NCI-H2029 treated with DMSO at 0.1 percent for 48 hours (cell line): ENCODE measurements around the gene PPP2R5C.
"Not testable (repeated sequence)": the region's sequence is repeated elsewhere in the genome, so short reads cannot be mapped to it uniquely, and the experiment has no call there.

Experiments used
- DNase-seq: peaks from one replicate; lab custom pipeline; 2025; lab: John Stamatoyannopoulos, UW

PPP2R5C gene

DNA sequence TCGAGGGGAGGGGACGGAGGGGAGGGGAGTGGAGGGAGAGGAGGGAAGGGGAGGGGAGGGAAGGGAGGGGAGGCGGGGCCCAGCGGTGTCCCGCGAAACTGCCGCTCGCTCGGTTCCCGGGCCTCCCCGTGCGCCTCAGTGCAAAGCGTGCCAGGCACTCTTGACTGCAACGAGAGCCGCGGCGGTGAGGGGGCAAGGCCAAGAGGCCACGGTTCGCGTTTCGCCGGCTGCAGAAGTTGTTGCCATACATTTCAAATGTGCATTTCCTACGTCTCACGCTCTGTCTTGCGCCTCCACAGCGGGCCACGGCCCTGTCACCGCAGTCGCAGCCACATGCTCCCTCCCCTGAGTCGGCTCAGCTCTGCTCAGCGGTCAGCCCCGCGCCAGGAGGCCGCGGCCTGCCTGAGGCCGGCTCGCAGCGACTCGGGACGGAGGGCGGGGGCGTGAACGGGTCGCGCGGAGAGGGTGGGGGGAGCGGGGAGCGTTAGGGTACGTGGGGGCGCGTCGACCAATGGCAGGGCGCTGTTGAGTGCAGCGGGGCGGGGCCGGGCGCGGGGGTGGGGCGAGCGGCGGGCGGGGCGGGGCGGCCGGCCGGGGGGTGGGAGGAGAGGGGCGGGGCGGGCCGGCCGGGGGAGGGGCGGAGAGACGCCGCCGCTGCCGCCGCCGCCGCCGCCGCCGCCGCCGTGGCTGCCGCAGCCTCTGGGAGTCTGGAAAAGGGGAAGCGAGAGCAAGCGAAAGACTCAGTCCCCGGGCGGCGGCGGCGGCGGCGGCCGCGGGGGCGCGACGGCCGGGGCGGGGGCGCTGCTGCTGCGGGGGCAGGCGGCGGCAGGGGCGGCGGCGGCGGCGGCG, at the start of gene PPP2R5C:
PPP2R5C (plus strand) TSS at position 678 of the 849 bp plus-strand sequence. CDS start 185 bp downstream, outside the sequence.
- peak; percentile 7 for DNase-seq

DNA sequence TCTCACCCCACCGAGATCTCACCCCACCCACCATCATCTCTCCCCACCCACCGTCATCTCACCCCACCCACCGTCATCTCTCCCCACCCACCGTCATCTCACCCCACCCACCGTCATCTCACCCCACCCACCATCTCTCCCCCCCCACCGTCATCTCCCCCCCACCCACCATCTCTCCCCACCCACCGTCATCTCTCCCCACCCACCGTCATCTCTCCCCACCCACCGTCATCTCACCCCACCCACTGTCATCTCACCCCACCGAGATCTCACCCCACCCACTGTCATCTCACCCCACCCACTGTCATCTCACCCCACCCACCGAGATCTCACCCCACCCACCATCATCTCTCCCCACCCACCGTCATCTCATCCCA, 49.7 kb upstream of the PPP2R5C start:
- not testable (repeated sequence) for DNase-seq

DNA sequence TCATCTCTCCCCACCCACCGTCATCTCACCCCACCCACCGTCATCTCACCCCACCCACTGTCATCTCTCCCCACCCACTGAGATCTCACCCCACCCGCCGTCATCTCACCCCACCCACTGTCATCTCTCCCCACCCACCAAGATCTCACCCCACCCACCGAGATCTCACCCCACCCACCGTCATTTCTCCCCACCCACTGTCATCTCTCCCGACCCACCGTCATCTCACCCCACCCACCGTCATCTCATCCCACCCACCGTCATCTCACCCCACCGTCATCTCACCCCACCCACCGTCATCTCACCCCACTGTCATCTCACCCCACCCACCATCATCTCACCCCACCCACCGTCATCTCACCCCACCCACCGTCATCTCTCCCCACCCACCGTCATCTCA, 49.2 kb upstream of the PPP2R5C start:
- not testable (repeated sequence) for DNase-seq

DNA sequence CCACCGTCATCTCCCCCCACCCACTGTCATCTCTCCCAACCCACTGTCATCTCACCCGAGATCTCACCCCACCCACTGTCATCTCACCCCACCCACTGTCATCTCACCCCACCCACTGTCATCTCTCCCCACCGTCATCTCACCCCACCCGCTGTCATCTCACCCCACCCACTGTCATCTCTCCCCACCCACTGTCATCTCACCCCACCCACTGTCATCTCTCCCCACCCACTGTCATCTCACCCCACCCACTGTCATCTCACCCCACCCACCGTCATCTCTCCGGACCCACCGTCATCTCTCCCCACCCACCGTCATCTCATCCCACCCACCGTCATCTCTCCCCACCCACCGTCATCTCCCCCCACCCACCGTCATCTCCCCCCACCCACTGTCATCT, 48.4 kb upstream of the PPP2R5C start:
- not testable (repeated sequence) for DNase-seq

DNA sequence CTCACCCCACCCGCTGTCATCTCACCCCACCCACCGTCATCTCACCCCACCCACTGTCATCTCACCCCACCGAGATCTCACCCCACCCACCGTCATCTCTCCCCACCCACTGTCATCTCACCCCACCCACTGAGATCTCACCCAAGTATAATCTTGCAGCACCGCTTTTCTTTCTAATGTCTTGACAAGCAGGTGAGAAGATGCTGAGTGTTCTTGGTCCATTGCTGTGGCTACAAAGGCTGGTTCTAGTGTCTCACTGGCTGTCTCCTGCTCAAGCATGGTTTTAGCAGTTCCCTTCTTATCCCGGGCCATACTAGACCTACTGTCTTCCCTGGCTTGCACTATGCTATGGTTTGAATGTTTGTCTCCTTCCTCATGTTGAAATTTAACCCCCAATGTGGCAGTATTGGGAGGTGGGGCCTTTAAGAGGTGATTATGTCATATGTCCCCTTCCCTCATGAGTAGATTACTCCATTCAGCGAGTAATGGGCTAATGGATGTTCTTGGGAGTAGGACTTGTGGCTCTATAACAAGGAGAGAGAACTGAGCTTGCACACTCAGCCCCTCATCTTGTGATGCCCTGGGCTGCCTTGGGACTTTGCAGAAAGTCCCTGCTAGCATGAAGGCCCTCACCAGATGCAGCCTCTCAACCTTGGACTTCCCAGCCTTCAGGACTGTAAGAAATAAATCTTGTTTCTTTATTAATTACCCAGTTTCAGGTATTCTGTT, 47.7 kb upstream of the PPP2R5C start:
- no peak for DNase-seq

DNA sequence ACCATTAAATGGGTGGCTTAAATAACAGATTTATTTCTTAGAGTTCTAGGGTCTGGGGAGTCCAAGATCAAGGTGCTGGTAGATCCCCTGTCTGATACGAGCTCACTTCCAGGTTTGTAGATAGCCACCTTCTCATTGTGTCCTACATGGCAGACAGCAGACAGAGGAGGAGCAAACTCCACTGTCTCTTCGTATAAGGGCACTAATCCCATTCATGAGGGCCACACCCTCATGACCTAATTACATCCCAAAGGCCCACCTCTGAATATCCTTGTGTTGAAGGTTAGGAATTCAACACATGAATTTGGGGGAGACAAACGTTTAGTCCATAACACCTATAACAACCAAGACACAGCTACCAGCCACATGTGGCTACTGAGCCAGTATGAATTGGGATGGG, 47.1 kb upstream of the PPP2R5C start:
- no peak for DNase-seq

DNA sequence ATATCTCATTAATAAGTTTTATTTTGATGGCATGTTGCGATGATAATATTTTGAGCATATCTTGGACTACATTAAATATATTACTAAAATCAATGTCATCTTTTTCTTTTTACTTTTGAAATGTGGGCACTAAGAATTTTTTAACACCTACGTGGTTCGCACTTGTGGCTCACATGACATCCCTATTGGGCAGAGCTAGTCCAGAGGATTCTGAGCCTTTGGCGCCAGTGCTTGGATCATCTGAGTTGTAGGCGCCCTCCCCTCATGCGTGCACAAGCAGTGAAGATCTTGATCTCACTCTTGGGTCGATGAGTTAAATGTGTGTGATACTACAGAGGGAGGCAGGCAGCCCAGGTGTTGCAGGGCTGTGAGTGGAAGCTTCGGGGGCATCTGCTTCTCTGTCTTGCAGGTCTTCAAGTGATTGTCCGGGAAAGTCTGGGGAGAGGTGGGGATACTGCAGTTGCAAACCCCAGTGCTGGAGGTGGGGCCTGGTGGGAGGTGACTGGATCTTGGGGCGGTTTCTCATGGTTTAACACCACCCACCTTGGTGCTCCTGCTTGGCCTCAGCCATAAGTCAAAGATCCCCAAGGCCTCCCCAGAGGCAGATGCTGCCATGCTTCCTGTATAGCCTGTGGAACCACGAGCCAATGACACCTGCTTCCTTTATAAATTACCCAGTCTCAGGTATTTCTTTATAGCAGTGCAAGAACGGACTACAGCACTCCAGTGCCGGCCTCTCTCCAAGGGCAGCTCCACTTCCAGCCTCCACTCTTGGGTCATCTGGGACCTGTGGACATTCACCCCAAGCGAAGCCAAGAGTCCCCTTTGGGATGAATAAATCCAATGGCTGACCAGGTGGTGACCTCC, 46.1 kb upstream of the PPP2R5C start:
- DNase-seq: no peak

DNA sequence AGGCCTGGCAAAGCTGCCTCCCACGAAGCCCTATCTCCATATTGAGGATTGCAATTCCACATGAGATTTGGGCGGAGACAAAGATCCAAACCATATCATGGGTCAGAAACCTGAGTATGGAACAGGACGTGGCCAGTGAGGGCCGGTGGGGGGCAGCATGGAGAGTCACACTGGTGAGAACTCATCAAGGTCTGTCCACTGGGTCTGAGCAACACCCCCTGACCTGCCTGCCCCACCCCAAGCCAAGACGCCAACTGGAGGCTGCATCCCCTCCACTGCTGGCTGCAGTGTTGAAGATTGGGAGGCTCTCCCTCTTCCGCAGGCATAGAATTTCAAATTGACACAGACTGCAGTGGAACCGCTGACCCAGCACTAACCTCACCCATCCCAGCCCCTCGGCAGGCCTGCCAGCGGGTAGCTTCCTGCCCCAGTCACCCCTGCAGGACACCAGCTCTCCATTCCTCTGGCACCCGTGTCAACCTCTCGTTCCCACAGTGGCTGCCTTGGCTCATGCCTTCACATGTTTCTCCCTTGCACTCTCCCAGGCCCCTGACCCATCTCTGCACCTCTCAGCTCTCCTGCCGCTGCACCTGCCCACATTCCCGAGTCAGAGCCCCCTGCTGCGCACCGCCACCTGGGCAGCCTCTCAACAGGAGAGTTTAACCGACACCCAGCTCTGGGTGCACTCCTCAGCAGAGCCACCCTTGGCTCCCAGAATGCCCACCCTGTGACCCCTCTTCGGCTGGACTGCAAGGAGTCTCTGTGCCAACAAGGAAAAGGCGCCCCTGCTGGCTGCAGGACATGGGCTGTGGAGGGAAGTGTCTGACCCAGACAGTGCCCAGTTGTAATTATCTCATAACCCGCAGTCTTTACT, 45.2 kb upstream of the PPP2R5C start:
- DNase-seq: no peak

DNA sequence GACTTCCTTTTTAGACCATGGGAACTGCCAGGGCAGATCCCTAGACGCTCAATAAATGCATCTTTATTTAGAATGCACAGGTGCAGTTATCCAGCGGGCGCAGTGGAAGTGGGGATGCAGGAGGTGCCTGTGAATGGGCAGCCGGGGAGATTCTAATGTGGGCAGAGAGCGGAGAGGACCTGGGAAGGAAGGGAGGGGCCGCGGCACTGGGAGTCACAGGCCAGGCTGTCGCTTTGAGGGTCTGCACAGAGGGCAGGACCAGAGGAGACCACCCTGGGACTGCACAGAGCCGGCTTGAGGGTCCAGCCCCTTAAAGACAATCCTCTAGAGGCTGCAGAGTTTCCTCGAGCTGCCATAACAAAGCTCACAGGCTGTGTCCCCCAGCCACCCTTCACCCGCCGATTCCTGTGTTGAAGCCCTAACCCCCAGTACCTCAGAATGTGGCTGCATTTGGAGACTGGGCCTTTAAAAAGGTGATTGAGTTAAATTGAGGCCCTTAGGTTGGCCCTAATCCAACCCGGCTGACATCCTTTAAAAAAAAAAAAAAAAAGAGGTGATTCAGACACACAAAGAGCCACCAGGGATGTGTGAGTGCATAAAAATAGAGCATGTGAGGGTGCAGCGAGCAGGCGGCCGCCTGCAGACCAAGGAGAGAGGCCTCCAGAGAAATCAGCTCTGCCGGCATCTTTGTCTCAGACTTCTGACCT, 44.4 kb upstream of the PPP2R5C start:
- no peak for DNase-seq

DNA sequence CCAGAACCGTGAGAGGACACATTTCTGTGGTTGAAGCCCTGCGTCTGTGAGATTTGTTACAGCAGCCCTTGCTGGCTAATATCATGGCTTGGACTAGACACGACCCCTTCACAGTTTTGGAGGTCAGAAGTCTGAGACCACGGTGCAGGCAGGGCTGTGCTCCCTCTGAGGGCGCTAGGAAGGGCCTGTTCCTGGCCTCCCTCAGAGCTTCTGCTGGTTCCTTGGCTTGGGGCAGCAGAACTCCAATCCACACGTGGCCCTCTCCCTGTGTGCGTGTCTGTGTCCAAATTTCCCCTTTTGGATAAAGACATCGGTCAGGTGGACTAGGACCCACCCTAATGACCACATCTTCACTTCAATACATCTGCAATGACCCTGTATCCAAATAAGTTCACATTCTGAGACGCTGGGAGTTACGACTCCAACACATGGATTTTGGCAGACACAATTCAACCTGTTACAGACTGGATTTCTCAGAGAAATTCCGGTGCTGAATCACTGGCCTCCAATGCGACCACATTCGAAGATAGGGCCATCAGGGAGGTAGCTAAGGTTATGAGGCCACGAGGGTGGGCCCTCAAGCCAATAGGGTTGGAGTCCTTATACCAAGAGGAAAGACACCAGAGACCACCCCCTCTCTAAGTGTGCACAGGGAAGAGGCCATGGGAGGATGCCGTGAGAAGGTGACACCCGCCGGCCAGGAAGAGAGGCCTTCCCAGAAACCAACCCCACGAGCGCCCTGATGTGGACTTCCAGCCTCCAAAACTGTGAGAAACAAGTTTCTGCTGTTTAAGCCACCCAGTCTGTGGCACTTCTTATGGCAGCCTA, 43.6 kb upstream of the PPP2R5C start:
- DNase-seq: no peak

DNA sequence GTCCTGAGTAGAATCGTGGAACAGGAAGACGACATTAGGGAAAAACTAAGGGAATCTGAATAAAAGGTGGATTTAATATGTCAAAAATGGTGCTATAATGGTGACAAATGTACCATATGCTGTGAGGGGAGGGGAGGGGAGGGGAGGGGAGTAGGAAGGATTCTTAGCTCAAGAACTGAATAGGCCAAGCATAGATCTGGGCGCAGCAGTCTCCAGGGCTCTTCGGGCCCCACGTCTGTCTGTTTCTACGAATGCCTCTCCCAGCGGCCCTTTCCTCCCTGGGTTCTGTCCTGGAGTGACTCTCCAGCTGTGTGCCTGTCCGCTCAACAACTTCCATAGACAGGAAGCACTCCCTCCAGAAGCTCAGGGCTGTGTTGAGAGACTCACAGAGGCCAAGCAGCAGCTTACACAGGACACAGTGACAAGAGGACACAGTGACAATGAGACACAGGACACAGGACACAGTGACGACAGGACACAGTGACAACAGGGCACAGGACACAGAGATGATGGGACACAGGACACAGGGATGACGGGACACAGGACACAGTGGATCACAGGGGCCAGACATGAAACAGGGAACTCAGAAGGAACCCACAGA, 42.4 kb upstream of the PPP2R5C start:
- DNase-seq: no peak

DNA sequence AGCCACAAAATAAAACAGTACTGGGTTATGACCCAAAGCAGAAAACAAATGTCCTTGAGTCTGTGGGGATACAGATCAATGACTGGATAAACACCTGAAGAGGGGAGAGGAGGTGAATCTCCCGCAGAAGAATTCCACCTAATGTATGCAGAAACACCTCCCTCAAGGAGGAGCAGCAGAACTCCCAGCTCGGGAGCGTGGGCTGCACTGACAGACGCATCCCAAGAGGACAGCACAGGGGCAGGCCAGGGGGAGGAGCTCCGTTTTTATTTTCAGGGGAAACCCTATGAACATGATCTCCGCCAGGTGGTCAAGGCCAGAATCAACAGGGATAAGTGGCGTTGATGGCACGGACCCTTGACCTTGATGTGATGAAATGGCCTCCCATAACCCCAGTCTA, 41.8 kb upstream of the PPP2R5C start:
- no peak for DNase-seq

DNA sequence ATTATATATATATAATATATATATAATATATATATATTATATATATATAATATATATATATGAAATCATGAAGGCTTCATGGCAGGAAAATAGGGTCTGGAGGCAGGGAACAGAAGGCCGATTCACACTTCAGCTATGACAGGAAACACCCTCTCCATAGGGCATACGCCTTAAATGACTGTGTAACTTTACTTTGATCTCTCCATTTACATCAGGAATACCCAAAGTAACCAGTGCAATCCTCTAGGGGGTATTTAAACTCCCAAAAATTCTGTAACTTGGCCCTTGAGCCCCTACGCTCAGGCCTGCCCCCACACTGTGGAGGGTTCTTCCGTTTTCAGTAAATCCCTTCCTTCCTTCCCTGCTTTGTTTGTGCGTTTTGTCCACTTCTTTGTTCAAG, 40.4 kb upstream of the PPP2R5C start:
- DNase-seq: no peak

DNA sequence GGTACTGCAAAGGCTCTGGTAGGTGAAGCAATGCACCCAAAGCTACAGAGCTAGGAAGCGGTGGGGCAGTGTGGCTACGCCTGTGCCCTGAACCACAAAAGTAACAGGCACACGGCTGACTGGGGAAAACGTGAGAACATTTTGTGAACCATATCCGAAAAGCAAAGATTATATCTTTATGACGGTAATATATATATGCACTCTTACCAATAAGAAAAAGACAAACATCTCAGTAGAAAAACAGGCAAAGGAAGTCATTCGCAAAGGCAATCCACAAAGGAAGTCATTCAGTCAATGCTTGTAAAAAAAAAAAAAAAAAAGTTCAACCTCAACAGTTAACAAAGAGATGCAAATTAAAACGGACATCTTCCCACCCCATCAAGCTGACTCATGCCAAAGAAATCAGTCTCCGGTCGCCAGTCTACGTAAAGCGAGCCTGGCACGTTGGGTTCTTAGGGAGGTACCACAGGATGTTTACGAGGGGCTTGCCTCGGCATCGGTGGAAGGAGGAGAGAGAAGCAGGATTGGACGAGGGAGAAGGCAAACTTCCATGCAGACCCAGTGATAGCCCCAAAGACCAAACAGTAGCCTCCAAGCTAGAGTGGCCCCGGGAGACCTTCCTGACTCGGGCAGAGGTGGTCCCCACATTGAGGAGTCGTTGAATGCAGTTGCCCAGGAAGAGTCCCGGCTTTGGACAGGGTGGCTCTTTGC, 39.4 kb upstream of the PPP2R5C start:
- no peak for DNase-seq

DNA sequence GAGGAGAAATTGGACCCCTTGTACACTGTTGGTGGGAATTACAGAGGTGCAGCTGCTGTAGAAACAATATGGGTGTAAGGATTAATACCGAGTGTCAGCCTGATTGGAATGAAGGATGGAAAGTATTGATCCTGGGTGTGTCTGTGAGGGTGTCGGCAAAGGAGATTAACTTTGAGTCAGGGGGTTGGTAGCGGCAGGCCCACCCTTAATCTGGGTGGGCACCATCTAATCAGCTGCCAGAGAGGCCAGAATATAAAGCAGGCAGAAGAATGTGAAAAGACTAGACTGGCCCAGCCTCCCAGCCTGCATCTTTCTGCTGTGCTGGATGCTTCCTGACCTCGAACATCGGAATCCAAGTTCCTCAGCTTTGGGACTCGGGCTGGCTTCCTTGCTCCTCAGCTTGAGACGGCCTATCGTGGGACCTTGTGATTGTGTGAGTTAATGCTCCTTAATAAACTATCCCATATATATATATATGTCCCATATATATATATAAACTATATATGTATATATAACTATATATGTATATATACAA, 38.4 kb upstream of the PPP2R5C start:
- DNase-seq: no peak

DNA sequence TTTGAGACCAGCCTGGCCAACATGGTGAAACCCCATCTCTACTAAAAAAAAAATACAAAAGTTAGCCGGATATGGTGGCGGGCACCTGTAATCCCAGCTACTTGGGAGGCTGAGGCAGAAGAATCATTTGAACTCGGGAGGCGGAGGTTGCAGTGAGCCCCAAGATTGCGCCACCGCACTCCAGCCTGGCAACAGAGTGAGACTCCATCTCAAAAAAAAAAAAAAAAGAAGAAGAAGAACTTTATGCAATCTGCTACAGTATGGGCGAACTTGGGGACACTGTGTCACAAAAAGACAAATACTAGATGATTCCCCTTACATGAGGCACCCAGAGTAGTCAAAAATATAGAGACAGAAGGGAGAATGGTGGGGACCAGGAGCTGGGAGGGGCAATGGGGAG, 35.9 kb upstream of the PPP2R5C start:
- DNase-seq: not testable (repeated sequence)

DNA sequence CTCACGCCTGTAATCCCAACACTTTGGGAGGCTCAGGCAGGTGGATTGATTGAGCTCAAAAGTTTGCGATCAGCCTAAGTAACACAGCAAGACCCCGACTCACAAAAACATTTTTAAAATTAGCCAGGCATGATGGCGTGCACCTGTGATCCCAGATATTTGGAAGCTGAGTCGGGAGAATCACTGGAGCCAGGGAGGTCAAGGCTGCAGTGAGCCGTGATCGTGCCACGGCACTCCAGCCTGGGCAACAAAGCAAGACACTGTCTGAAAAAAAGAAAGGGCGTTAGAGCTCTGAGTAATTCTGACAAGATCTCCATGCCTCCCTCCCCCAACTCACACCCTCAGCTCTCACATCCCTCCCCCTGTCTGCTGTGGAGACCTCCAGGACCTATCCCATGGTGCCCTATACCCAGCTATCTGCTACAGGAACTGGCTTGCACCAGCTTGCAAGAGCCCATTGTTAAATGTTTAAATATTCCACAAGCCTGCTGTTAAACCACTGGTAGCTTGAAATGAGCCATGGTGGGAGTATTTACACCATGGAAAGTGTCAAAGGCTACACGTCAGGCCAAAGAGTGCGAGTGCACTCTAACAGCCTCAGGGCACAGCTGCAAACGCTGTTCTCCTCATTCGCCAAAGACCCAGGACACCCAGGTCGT, 35.1 kb upstream of the PPP2R5C start:
- no peak for DNase-seq

DNA sequence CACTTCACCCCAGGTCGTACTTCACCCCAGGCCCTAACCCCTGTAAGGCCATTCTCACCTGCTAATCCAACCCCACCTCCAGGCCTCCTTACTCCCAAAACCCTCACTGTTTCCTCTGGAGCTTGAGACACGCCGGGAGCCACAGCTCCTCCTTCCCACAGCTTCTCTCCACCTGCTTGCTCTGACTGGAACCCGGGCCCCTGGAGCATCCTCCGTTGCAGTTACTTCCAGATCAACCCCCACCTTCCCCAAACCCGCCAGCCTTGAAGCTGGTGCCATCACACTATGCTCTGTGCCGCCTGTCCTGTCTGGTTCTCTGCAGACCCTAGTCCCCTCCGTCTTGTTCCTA, 34.6 kb upstream of the PPP2R5C start:
- no peak for DNase-seq
